ENCODE results near the gene PPP6R3.

GRCh38 chr11:68569357-68569756 is 108.8 kb downstream of the PPP6R3 start:
- no peak for TF ChIP-seq POLR2AphosphoS5 (IDR thresholded peaks at IDR 0.05; ENCODE audit: low read length)
- TF ChIP-seq, protein P1, sequence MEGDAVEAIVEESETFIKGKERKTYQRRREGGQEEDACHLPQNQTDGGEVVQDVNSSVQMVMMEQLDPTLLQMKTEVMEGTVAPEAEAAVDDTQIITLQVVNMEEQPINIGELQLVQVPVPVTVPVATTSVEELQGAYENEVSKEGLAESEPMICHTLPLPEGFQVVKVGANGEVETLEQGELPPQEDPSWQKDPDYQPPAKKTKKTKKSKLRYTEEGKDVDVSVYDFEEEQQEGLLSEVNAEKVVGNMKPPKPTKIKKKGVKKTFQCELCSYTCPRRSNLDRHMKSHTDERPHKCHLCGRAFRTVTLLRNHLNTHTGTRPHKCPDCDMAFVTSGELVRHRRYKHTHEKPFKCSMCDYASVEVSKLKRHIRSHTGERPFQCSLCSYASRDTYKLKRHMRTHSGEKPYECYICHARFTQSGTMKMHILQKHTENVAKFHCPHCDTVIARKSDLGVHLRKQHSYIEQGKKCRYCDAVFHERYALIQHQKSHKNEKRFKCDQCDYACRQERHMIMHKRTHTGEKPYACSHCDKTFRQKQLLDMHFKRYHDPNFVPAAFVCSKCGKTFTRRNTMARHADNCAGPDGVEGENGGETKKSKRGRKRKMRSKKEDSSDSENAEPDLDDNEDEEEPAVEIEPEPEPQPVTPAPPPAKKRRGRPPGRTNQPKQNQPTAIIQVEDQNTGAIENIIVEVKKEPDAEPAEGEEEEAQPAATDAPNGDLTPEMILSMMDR (IDR thresholded peaks at IDR 0.05 in 2 of 3, conservative IDR thresholded peaks at IDR 0.05 in 1 of 3; ENCODE audit: control insufficient read depth in 2 of 3, extremely low read depth in 1 of 3, insufficient read depth in 1 of 3, low read depth in 3 of 3, low read length in 3 of 3) = no peak
- no peak for TF ChIP-seq POLR2A (IDR thresholded peaks at IDR 0.05; ENCODE audit: low read depth, low read length)
- no peak for TF ChIP-seq EP300 (IDR thresholded peaks at IDR 0.05; ENCODE audit: borderline replicate concordance in 1 of 2, control insufficient read depth in 1 of 2, low read depth in 2 of 2, low read length in 2 of 2)
- TF ChIP-seq FOXK2 (IDR thresholded peaks at IDR 0.05) = no peak
